A549 (cell line): ENCODE measurements around the gene CCDC66. TPM values are rescaled to one million over a fixed set of nuclear protein-coding genes. Genes with fewer than 3 reads are reported as not detected.

Experiments
- ATAC-seq, 2 experiments: fragments of 200-7000 bp in 1 of 2; fragments of >200 bp in 1 of 2; cut with Nextera tagmentation in 1 of 2; cut with Tn5 transposase in 1 of 2; 3 replicates each; pipeline versions ENCODE4 v1.8.0 to v1.9.1; 2018 to 2020; ENCODE audit warnings: mild to moderate bottlenecking in 1 of 2, moderate library complexity in 1 of 2
- CTCF ChIA-PET: fragments of 300-600 bp; sonication (Branson Sonifier 250); formaldehyde crosslinking; extraction: SDS; loops from one replicate; lab custom pipeline; 2021; ENCODE audit warnings: antibody characterized with exemption, inconsistent platforms; lab: Yijun Ruan, JAX
- POLR2A ChIA-PET: fragments of 350-600 bp; formaldehyde crosslinking; extraction: SDS; loops from one replicate; lab custom pipeline; 2021; ENCODE audit warnings: antibody characterized with exemption, inconsistent platforms; lab: Yijun Ruan, JAX
- DNase-seq, 2 experiments: peaks; one replicate each; pipeline versions ENCODE4 v3.0.0 to v3.0.0-alpha.2; 2011 to 2016; ENCODE audit warnings: low read depth in 1 of 2, low spot score in 1 of 2
- FAIRE-seq: peaks from 2 replicates; lab custom pipeline; 2011; peaks lifted over from hg19 to GRCh38; lab: Jason Lieb, UNC
- H3K27ac ChIP-seq, 2 experiments: fragments of >200 bp; sonication (Bioruptor Twin); formaldehyde crosslinking; 3 replicates each; pipeline ENCODE4 v1.5.1; 2016 to 2017
- H3K4me1 ChIP-seq: fragments of >200 bp; sonication (Bioruptor Twin); formaldehyde crosslinking; 3 replicates; pipeline ENCODE4 v1.6.1; 2016
- H3K4me2 ChIP-seq: fragments of >200 bp; sonication (Bioruptor Twin); formaldehyde crosslinking; 3 replicates; pipeline ENCODE4 v1.6.1; 2016
- H3K4me3 ChIP-seq: fragments of >200 bp; sonication (Bioruptor Twin); formaldehyde crosslinking; 3 replicates; pipeline ENCODE4 v1.5.1; 2016
- H3K9me3 ChIP-seq: fragments of >200 bp; sonication (Bioruptor Twin); formaldehyde crosslinking; 3 replicates; pipeline ENCODE4 v1.6.1; 2016
- ATOH8 ChIP-seq: fragments of 250-450 bp; sonication (Bioruptor Pico); IDR thresholded peaks from 2 replicates; pipeline ENCODE4 v1.5.0; 2020; ENCODE audit warnings: low read depth, mild to moderate bottlenecking, moderate library complexity
- BHLHE40 ChIP-seq: IDR thresholded peaks from 2 replicates; pipeline ENCODE4 v1.6.1; 2012; ENCODE audit warnings: low read depth, low read length, inconsistent platforms
- CEBPB ChIP-seq, 2 experiments: fragments of >200 bp in 1 of 2; sonication (Bioruptor Twin) in 1 of 2; formaldehyde crosslinking in 1 of 2; IDR thresholded peaks; 2 replicates each; pipeline ENCODE4 v1.6.1; 2012 to 2016
- EHF ChIP-seq: fragments of 250-450 bp; sonication (Bioruptor Pico); IDR thresholded peaks from 2 replicates; pipeline ENCODE4 v1.5.0; 2020; ENCODE audit warnings: mild to moderate bottlenecking
- EHMT2 ChIP-seq: fragments of 200-600 bp; sonication (generic); IDR thresholded peaks from 2 replicates; pipeline ENCODE4 v1.6.1; 2016; ENCODE audit warnings: antibody characterized with exemption, low read depth, mild to moderate bottlenecking, moderate library complexity
- FOSL2 ChIP-seq, 2 experiments: fragments of 450-650 bp in 1 of 2; fragments of >200 bp in 1 of 2; sonication (Bioruptor Twin) in 1 of 2; formaldehyde crosslinking; IDR thresholded peaks; 2 replicates each; pipeline versions ENCODE4 v1.5.0 to v1.6.1; 2016 to 2020; ENCODE audit warnings: mild to moderate bottlenecking in 1 of 2, moderate library complexity in 1 of 2
- FOXS1 ChIP-seq: fragments of 250-450 bp; sonication (Bioruptor Pico); IDR thresholded peaks from 2 replicates; pipeline ENCODE4 v1.5.0; 2020; ENCODE audit warnings: mild to moderate bottlenecking, moderate library complexity
- HMGXB4 ChIP-seq: fragments of 250-450 bp; sonication (Bioruptor Pico); IDR thresholded peaks from 2 replicates; pipeline ENCODE4 v1.5.0; 2021; ENCODE audit warnings: mild to moderate bottlenecking, moderate library complexity, borderline replicate concordance
- HOXA7 ChIP-seq: fragments of 250-450 bp; sonication (Bioruptor Pico); IDR thresholded peaks from 2 replicates; pipeline ENCODE4 v1.5.0; 2020; ENCODE audit warnings: mild to moderate bottlenecking, moderate library complexity
- HOXB13 ChIP-seq: fragments of 250-450 bp; sonication (Bioruptor Pico); IDR thresholded peaks from 2 replicates; pipeline ENCODE4 v1.5.0; 2020; ENCODE audit warnings: low read depth, mild to moderate bottlenecking, moderate library complexity
- KDM1A ChIP-seq: fragments of 200-600 bp; sonication (generic); IDR thresholded peaks from 2 replicates; pipeline ENCODE4 v1.6.1; 2016; ENCODE audit warnings: low read depth, mild to moderate bottlenecking
- MAFK ChIP-seq: fragments of 450-650 bp; IDR thresholded peaks from 2 replicates; pipeline ENCODE4 v1.6.1; 2014; ENCODE audit not compliant: partially characterized antibody
- MAX ChIP-seq: IDR thresholded peaks from 2 replicates; pipeline ENCODE4 v1.6.1; 2012
- MAZ ChIP-seq: fragments of 150-350 bp; IDR thresholded peaks from 2 replicates; pipeline ENCODE4 v1.6.1; 2014; ENCODE audit warnings: antibody characterized with exemption, low read depth, low read length, borderline replicate concordance
- NFE2L2 ChIP-seq: fragments of 150-350 bp; conservative IDR thresholded peaks from 2 replicates; pipeline ENCODE4 v1.6.1; 2014; ENCODE audit warnings: low read length
- NR3C1 ChIP-seq: fragments of >200 bp; sonication (Bioruptor Twin); formaldehyde crosslinking; IDR thresholded peaks from 3 replicates; pipeline ENCODE4 v1.6.1; 2017
- PBX3 ChIP-seq: IDR thresholded peaks from 2 replicates; pipeline ENCODE4 v1.6.1; 2012
- RAD21 ChIP-seq, 2 experiments: fragments of >200 bp in 1 of 2; sonication (Bioruptor Twin) in 1 of 2; formaldehyde crosslinking in 1 of 2; IDR thresholded peaks in 1 of 2; conservative IDR thresholded peaks in 1 of 2; 2 replicates in 1 of 2; 3 replicates in 1 of 2; pipeline ENCODE4 v1.6.1; 2012 to 2018; ENCODE audit warnings: inconsistent platforms in 1 of 2
- RCOR1 ChIP-seq: fragments of 150-350 bp; IDR thresholded peaks from 2 replicates; pipeline ENCODE4 v1.6.1; 2014; ENCODE audit warnings: antibody characterized with exemption, low read length, low read depth
- RNF2 ChIP-seq: fragments of 200-600 bp; sonication (generic); IDR thresholded peaks from 2 replicates; pipeline ENCODE4 v1.6.1; 2016; ENCODE audit warnings: low read depth, mild to moderate bottlenecking, antibody characterized with exemption, moderate library complexity, borderline replicate concordance
- SMC3 ChIP-seq: fragments of >200 bp; sonication (Bioruptor Twin); formaldehyde crosslinking; IDR thresholded peaks from 3 replicates; pipeline ENCODE4 v1.6.1; 2018; ENCODE audit warnings: inconsistent platforms
- TFCP2L1 ChIP-seq: fragments of 250-450 bp; sonication (Bioruptor Pico); IDR thresholded peaks from 2 replicates; pipeline ENCODE4 v1.5.0; 2021; ENCODE audit warnings: mild to moderate bottlenecking
- ZFP36 ChIP-seq: fragments of 450-650 bp; IDR thresholded peaks from 2 replicates; pipeline ENCODE4 v1.6.1; 2014; ENCODE audit warnings: borderline replicate concordance; ENCODE audit not compliant: partially characterized antibody
- ZNF302 ChIP-seq: fragments of 250-450 bp; sonication (Bioruptor Pico); IDR thresholded peaks from 2 replicates; pipeline ENCODE4 v1.9.0; 2021; ENCODE audit warnings: inconsistent platforms, mild to moderate bottlenecking, moderate library complexity
- ZSCAN20 ChIP-seq: fragments of 250-450 bp; sonication (Bioruptor Pico); IDR thresholded peaks from 2 replicates; pipeline ENCODE4 v1.8.0; 2022; ENCODE audit warnings: mild to moderate bottlenecking, moderate library complexity
- WGBS: methylation state at CpG from one replicate; pipeline ENCODE4 v1.1.6; 2017; ENCODE audit errors: missing lambda C conversion rate; 5-methylcytosine and 5-hydroxymethylcytosine counted together
- polyA plus RNA-seq, 4 experiments: library from polyadenylated mRNA; depleted of rRNA in 3 of 4; stranded (reverse); fragments of >200 nt; fragmentation: RNase III in 1 of 4; extraction: RNeasy Plus Mini Kit Qiagen cat#74134 plus additional on column Dnase treatment in 1 of 4; gene quantifications; 2 replicates in 3 of 4; 3 replicates in 1 of 4; pipeline ENCODE4 v1.2.3, GENCODE V29; 2011 to 2017
- TF ChIP-seq, protein P1 (sequence below): fragments of 150-350 bp; IDR thresholded peaks from 2 replicates; pipeline ENCODE4 v1.6.1; 2014; ENCODE audit warnings: low read depth, mild to moderate bottlenecking, low read length

CCDC66 gene
- polyA plus RNA-seq, 2 of the 4 experiments (the other 2 are of a cell fraction): 9.1 to 17.3 TPM

- Histone ChIP-seq H3K9me3 (no peaks in the 10 kb centered on the region), H3K27ac (no peak overlapping the region), H3K4me1 (peaks cover 8% of the 10 kb centered on the region), H3K4me3 (no peak overlapping the region), H3K4me2 (no peak overlapping the region)
- WGBS: 91% methylated on average over 9 of the region's 9 CpGs
- DNase-seq (no peak), ATAC-seq (no peak), FAIRE-seq (no peak)
- ChIA-PET CTCF (no interaction called here), POLR2A (no interaction called here)
- TF ChIP-seq FOXS1 (CRISPR knock-in tag): no peak
- no peak for TF ChIP-seq NFE2L2
- TF ChIP-seq SMC3: no peak
- no peak for TF ChIP-seq ZSCAN20 (CRISPR knock-in tag)
- no peak for TF ChIP-seq MAFK
- no peak for TF ChIP-seq MAZ
- no peak for TF ChIP-seq RAD21 (conservative IDR thresholded peaks at IDR 0.05 in 1 of 2, IDR thresholded peaks at IDR 0.05 in 1 of 2)
- no peak for TF ChIP-seq ZFP36
- no peak for TF ChIP-seq NR3C1
- no peak for TF ChIP-seq BHLHE40
- no peak for TF ChIP-seq MAX
- TF ChIP-seq KDM1A: no peak
- TF ChIP-seq, protein P1, sequence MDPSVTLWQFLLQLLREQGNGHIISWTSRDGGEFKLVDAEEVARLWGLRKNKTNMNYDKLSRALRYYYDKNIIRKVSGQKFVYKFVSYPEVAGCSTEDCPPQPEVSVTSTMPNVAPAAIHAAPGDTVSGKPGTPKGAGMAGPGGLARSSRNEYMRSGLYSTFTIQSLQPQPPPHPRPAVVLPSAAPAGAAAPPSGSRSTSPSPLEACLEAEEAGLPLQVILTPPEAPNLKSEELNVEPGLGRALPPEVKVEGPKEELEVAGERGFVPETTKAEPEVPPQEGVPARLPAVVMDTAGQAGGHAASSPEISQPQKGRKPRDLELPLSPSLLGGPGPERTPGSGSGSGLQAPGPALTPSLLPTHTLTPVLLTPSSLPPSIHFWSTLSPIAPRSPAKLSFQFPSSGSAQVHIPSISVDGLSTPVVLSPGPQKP: no peak
- TF ChIP-seq RNF2: no peak
- no peak for TF ChIP-seq HOXA7
These were observed 76.9 kb downstream of the CCDC66 start for GRCh38 chr3:56633602-56634535.

DNA sequence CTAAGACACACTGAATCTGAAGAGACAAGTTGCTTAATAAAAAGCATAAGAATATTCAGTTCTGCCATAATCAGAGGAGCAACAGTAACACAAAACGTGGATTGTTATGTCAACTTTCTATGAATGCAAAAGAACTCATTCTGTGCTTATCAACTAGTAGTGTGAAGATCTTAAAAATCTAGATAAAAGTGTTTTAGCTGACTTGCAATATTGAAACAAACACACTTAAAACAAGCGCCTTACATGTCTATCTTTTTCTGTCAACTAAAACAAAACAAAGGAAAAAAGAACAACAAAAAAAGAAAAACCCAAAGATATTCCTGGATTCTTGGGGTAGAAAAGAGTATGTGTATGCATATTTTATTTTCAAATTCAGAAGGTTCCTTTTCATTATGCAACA, 88.4 kb downstream of the CCDC66 start:
- ChIA-PET CTCF (no interaction called here), POLR2A (no interaction called here)
- DNase-seq (no peak), ATAC-seq (no peak), FAIRE-seq (no peak)
- no peak overlapping the region for H3K27ac ChIP-seq
- 81% methylated on average over 2 of the region's 2 CpGs for WGBS
- H3K4me3 ChIP-seq: no peak overlapping the region
- H3K4me1 ChIP-seq: no peaks in the 10 kb centered on the region
- H3K4me2 ChIP-seq: no peak overlapping the region
- H3K9me3 ChIP-seq: no peaks in the 10 kb centered on the region
- TF ChIP-seq MAFK: peak; percentile 64
- no peak for TF ChIP-seq HOXB13 (CRISPR knock-in tag)
- no peak for TF ChIP-seq SMC3
- TF ChIP-seq ATOH8 (CRISPR knock-in tag): no peak

- DNase-seq: no peak
- H3K4me2 ChIP-seq: no peak overlapping the region
- ChIA-PET CTCF (no interaction called here), POLR2A (no interaction called here)
- FAIRE-seq: no peak
- H3K4me1 ChIP-seq: no peaks in the 10 kb centered on the region
- no peaks in the 10 kb centered on the region for H3K9me3 ChIP-seq
- no peak overlapping the region for H3K27ac ChIP-seq
- ATAC-seq: no peak
- TF ChIP-seq, protein P1: no peak
- no peak for TF ChIP-seq MAX
- TF ChIP-seq FOSL2 (IDR thresholded peaks at IDR 0.05): no peak
- no peak for TF ChIP-seq FOSL2 (CRISPR knock-in tag; IDR thresholded peaks at IDR 0.05)
- TF ChIP-seq EHMT2: no peak
- TF ChIP-seq TFCP2L1: no peak
- no peak for TF ChIP-seq ZNF302 (CRISPR knock-in tag)
- TF ChIP-seq HMGXB4 (CRISPR knock-in tag): no peak
- TF ChIP-seq EHF: no peak
- TF ChIP-seq RCOR1: no peak
- TF ChIP-seq PBX3: no peak
- TF ChIP-seq HOXB13 (CRISPR knock-in tag): no peak
- TF ChIP-seq CEBPB (IDR thresholded peaks at IDR 0.05): no peak
- H3K4me3 ChIP-seq: no peak overlapping the region
- 100% methylated on average over 1 of the region's 1 CpG for WGBS
These were observed 97.5 kb downstream of the CCDC66 start for GRCh38 chr3:56654460-56654859.
